ENCODE results near the gene TMF1.

TMF1 gene

DNA sequence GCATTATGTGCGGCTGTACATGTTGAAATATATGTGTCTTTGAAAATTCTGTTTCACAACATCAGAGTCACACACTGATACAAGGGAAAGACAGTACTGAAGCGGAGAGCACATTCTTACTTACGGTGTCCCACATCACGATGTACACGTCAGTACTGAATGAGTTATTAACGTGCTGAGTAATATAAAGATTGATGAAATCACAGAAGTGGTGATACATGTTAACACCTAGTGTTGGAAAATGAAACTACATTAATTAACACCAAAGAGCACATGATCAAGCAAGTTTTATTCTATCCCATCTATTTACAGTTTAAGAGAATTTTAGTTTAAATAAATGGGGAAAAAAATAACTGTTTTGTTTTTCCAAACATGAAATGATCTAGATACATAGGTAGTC is 54.2 kb downstream of the TMF1 start:
- H3K4me3 ChIP-seq (ENCODE audit: low read depth, low read length) = no peak overlapping the region
- no peak for DNase-seq (ENCODE audit: low read depth)
- TF ChIP-seq, protein P1, sequence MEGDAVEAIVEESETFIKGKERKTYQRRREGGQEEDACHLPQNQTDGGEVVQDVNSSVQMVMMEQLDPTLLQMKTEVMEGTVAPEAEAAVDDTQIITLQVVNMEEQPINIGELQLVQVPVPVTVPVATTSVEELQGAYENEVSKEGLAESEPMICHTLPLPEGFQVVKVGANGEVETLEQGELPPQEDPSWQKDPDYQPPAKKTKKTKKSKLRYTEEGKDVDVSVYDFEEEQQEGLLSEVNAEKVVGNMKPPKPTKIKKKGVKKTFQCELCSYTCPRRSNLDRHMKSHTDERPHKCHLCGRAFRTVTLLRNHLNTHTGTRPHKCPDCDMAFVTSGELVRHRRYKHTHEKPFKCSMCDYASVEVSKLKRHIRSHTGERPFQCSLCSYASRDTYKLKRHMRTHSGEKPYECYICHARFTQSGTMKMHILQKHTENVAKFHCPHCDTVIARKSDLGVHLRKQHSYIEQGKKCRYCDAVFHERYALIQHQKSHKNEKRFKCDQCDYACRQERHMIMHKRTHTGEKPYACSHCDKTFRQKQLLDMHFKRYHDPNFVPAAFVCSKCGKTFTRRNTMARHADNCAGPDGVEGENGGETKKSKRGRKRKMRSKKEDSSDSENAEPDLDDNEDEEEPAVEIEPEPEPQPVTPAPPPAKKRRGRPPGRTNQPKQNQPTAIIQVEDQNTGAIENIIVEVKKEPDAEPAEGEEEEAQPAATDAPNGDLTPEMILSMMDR (IDR thresholded peaks at IDR 0.05; ENCODE audit: insufficient read depth, low read depth, low read length, missing control alignments) = no peak

DNA sequence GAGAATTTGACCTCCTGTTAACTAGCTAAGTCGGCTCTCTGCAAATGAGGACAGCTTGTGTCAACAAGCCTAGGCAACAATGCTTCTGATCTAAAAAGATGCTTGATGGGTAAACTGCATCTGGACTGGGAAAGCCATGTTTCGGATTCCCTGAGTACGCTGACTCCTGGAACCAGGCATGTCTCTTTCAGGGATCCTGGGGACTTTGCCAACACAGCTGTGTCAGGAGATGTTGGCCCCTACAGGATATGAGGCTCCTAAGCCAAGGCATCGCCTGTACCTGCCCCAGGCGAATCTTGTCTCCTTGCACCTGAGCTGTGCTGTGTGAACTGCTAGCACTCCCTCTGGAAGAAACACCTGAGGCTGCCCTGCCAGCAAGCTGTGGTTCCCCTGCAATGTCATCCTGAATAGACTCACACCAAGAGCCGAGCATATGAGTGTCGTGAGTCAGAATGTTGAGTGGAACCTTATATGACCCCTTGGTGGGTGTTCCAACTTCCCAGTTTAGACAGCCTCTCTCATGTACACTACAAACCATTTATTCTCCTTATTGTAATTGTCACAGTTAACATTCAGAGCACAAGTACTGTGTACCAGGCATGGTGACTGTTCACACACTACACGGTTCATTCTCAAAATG is 55.7 kb downstream of the TMF1 start:
- TF ChIP-seq, protein P1 (IDR thresholded peaks at IDR 0.05; ENCODE audit: insufficient read depth, low read depth, low read length, missing control alignments) = no peak
- H3K4me3 ChIP-seq (ENCODE audit: low read depth, low read length) = no peak overlapping the region
- no peak for DNase-seq (ENCODE audit: low read depth)

DNA sequence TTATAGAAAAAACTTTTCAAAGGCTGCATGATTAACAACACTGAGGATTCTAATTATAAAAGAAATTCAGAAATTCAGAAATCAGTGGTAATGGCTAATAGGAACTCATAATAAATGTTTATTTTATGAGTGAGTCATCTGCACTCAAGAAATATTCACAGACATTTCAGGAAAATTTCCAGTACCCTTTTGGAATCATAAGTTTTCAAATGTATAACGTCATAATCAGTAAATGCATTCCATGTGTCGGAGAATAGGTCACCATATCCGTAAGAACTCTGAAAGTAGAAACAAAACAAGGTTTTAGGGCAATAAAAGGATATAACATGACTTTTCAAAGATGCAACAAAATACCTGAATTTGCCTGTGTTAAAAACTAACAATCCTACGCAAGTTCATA is 63.4 kb downstream of the TMF1 start:
- TF ChIP-seq, protein P1 (IDR thresholded peaks at IDR 0.05; ENCODE audit: insufficient read depth, low read depth, low read length, missing control alignments) = no peak
- DNase-seq (ENCODE audit: low read depth) = no peak
- H3K4me3 ChIP-seq (ENCODE audit: low read depth, low read length) = no peak overlapping the region

DNA sequence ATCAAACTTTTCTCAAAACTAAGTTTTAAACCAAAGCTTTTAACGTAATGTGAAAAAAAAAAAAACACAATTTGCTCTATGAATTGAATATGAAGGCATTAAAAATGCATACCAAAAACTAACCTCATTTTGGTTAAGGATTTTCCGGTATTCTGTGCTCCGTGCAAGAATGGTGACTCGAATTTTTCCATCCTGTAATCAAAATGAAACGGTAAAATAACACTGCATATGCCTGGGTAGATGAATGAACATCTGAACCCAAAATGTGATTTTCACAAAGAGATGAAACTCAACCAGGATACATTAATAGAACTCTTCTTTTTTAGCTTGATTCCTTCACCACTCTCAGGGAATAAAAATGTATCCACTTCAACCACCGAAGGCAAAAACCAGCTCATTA is 64.8 kb downstream of the TMF1 start:
- H3K4me3 ChIP-seq (ENCODE audit: low read depth, low read length) = no peak overlapping the region
- TF ChIP-seq, protein P1 (IDR thresholded peaks at IDR 0.05; ENCODE audit: insufficient read depth, low read depth, low read length, missing control alignments) = no peak
- no peak for DNase-seq (ENCODE audit: low read depth)

DNA sequence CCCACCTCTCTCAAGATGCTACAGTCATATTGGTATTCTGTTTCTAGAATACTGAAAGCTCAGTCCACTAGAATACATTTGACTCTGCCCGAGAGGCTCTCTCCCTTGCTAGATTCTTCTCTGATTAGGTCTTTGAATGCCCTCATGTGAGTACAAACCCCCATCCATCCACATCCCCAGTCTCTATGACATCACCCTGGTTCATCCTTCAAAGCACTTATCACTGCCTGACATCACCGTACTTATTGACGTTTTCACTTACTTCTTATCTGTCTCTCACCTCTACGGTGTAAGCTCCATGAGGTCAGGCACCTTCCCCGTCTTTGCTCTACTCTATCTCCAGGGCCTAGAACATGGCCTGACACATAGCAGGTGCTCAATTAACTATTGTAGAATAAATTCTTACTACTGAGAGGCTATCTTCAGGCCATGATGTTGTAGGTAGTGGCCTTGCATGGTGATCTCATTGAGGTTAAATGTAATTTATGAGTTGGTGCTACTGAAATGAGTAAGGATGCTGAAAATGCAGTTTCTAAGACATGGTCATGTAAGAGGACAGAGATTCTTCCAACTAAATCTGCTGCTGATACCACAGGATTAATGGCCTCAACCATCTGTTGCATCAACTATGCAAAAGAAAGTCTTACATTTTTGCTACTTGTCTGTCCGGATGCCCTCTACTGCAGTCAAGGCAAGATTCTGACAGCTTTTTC is 65.5 kb downstream of the TMF1 start:
- DNase-seq (ENCODE audit: low read depth) = no peak
- no peak overlapping the region for H3K4me3 ChIP-seq (ENCODE audit: low read depth, low read length)
- TF ChIP-seq, protein P1 (IDR thresholded peaks at IDR 0.05; ENCODE audit: insufficient read depth, low read depth, low read length, missing control alignments) = no peak

DNA sequence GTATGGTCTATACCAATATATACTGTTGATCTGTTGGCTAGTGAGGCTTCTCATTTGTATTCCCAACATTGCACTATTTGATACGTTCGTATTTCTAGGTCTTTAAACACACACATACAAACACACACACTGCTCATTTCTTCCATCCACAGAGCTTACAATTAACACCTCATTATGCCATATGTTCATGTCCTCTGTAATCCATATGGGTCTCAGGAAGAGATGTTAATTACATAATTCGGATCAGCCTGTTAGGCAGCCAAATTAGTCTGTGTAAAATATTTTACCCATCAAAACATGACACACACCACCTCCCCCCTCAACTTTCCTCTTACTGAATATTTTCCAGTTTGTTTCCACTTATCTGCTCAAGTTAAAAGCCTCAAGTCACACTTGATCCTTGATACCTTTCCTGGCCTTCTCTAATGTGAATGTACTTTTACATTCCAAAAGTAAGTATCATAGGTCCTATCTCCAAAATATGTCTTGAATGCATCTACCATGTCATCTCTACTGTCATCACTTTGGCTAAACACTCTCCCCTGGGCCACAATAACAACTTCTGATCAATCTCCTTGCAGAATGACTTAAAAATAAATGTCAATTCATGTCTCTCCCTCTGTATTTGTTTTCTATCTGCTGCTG is 66.9 kb downstream of the TMF1 start:
- DNase-seq (ENCODE audit: low read depth) = no peak
- TF ChIP-seq, protein P1 (IDR thresholded peaks at IDR 0.05; ENCODE audit: insufficient read depth, low read depth, low read length, missing control alignments) = no peak
- H3K4me3 ChIP-seq (ENCODE audit: low read depth, low read length) = no peak overlapping the region
